HG02840 (cell line): ENCODE measurements around the gene CCNQ.

Experiments used
- ATAC-seq: cut with Tn5 transposase; IDR thresholded peaks from one replicate; pipeline ENCODE4 v1.9.1; 2021; ENCODE audit warnings: mild to moderate bottlenecking, moderate library complexity, moderate number of reproducible peaks; ENCODE audit not compliant: unreplicated experiment, low FRiP score

Gene CCNQ

DNA sequence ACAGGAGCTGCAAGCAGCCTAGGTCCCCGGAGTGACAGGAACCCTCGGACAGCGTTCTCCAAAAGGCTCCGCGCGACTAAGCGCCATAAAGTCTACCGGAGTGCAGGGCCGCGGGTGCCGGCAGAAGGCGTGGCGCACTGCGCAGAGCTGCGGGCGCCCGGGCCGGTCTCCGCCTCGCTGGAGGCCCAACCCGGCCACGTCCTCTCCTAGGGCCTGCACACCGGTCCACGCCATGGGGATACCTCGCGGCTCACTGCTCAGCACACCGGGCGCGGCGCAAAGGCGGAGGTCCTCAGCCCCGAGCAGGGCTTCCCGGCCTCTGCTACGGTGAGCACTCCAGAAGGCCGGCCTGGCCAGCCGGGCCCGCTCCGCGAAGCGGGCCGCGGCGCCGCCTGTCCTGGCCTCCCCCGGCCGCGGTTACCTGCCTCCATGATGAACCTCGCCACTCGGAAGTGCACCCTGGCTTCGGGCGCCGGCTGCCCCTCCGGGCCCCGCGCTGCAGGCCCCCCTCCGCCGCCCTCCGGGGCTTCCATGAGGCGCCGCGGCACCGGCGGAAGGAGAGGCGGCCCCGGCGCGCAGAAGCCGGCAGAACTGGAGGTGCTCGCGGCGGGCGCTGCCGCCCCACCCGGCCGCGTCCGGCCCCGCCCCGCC is at the start of gene CCNQ:
CCNQ (minus strand) TSS at position 599 of the 651 bp plus-strand sequence; CDS start at position 533, 66 bp downstream.
- peak; percentile 45 for ATAC-seq

DNA sequence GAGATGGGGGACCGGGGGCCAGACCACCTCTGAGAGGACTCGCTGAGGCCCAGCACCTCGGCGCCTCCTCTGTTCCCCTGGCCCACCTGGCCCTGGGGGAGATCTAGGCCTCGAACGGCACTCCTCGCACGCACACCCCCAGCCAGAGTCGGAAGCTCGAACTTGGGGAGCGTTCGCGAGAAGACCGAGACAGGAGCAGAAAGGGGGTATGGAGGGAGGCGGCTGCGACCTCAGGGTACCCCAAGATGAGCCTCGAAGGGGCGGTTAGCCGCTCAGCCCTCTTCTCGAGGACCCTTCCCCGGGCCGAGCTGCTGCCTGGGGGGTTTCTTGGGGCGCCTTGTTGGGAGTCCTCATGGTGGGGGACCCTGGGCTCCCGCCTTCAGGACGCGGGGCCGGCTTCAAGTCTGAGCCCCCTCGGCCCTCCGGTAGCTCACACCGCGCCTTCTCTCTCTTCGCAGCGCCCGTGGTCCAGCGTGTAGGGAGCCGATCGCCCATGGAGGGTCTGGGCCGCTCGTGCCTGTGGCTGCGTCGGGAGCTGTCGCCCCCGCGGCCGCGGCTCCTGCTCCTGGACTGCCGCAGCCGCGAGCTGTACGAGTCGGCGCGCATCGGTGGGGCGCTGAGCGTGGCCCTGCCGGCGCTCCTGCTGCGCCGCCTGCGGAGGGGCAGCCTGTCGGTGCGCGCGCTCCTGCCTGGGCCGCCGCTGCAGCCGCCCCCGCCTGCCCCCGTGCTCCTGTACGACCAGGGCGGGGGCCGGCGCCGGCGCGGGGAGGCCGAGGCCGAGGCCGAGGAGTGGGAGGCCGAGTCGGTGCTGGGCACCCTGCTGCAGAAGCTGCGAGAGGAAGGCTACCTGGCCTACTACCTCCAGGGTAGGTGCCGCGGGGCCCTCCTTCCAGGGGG is 48.8 kb upstream of the CCNQ start:
- no peak for ATAC-seq

DNA sequence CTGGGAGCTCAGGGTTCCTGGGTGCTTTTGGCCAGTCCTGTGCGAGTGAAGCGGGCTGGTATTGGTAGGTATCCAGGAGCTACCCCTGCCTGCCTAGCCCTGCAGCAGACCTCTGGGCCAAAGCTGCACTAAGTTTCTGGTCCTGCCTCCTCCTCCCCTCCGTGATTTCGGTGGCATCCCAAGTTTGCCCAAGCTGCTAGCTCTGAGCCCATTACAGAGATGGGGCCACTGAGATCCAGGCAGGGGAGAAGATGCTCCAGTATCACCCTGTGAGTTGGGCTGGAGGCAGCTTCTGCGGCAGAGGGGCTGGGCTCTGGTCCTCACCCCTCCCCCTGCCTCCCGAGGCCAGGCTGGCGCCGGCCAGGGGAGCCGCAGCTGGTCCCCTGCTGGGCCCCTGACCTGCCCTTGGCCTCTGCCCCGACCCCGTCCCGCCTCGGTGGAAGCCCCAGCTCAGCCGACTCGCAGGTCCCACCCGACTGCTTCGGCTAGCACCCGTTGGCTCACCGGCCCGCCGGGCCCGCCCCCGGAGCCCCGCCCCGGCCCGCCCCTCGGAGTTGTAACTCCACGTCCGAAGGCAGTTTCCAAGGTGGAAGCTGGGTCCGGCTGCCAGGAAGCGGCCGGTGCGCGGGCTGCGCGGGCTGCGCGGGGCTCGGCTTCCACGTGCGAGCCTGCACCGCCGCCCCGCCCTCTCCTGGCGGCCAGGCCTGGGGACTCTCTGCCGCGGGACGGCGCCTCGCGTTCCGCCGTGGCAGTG is 47.9 kb upstream of the CCNQ start, which contains the start of gene DUSP9:
DUSP9 (plus strand) TSS at position 584 of the 754 bp plus-strand sequence. CDS start 751 bp downstream, outside the sequence.
- no peak for ATAC-seq

DNA sequence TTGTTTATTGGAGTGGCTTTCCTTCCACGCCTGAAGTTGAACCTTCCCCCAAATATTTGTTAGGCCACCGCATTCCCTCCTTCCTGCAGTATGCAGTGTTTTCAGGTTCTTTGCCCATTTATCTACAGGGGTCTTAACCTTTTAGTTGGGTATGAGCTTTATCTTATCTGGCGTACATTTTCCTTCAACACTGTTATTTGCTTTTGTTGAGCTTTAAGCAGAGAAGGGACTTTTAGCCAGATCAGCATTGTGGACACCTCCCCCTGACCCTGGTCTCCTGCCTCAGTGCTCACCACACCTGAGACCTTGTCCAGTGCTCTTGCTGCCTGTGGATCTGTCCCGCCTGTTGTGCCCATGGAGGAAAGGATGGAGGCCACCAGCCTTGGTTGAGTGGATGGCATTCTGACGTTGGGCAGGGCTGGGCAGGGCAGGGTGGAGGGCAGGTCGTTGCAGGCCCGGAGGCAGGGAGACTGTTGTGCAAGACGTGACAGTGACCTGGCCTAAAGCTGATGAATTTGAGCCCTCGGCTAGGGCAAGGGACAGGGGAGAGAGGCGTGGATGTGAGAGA is 47.1 kb upstream of the CCNQ start:
- no peak for ATAC-seq

DNA sequence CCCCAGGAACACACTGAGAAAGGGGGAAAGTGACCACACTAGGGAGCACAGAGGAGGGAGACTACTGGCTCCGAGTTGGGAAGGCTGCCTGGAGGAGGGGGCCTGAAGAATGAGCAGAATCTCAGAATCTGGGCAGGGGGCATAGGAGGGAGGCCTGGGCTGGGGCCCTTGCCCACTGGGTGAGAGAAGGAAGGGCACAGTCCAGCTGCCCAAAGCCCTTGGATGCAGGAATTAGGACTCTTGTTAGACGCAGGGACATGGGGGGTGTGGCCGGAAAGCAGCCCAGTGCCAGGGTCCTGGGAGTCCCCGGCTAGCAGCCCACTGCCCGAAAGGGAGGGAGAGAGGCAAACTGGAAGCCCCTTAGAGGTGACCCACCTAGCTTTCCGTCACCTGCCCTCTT is 46.2 kb upstream of the CCNQ start:
- no peak for ATAC-seq

DNA sequence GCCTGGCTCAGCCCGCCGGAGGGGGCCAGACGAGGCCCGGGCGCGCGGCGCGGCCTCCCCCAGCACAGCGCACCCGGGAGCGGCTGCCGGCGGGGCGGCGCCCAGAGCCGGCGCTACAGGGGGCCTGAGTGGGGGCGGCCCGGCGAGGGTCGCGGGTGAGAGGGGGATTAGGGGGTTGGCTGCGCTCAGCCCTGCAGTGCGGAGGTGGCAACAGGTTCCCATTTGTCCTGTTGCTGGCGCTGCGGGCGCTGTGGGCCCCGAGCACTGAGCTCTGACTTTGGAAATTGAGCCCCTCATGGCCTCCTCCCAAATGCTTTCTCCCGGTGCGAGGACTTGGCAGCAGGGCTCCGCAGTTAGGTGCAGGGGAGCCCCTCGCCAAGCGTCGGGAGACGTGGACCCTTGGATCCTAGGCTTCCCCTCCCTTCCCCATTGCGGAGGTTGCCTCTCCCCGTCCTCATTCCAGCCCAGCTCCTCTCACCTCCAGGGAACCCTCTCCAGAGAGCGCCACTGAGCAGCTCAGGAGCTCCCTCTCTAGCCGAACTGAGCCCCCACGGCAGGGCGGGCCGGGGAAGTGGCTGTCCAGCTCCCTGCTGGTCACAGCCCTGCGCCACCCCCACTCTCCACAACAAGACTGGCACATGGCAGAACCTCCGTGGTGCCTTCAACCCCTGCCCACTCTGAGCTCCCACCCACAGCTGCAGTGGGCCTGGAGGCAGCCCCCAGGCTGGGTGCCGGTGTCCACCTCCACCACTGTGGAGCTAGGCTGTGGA is 45.6 kb upstream of the CCNQ start:
- no peak for ATAC-seq

DNA sequence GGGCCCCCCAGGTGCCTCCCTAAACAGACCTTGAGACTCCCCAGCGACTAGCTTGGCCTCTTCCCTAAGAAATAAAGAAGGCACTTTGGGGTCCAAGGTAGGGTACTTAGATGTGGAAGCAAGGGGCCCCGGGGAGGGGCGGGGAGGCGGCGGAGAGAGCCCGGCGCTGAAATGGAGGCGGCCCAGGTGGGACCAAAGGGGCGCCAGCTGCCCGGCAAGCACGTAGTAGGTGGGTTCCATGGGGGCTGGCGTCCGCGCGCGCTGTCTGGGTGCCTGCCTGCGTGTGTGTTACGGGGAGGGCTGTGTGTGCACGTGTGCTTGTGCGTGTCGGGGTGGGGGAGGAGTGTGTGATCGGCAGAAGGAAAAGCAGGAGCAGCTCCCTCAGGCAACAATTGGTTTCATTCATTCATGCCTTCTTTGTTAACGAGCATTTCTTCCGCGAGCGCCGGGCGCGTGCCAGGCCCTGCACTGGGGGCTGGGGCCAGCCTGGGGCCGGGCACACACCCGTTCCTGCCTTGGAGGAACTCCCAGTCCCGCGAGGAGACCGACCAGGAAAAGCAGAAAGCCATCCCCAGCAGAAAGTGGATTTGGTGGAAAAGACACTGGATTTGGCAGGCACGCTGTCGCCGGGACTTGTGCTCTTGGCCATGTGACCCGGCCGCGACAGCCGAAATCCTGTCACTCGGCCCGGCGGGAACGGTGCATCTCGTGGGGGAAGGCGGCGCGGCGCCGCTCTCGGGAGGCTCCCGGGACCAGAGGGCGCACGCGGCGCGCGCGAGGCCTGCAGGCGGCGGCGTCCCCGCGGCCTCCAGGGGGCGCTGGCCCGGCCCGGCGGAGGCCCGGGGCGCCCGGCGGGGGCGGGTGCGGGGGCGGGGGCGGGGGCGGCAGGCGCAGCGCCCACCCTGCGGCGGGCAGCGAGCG is 44.8 kb upstream of the CCNQ start:
- ATAC-seq: no peak

DNA sequence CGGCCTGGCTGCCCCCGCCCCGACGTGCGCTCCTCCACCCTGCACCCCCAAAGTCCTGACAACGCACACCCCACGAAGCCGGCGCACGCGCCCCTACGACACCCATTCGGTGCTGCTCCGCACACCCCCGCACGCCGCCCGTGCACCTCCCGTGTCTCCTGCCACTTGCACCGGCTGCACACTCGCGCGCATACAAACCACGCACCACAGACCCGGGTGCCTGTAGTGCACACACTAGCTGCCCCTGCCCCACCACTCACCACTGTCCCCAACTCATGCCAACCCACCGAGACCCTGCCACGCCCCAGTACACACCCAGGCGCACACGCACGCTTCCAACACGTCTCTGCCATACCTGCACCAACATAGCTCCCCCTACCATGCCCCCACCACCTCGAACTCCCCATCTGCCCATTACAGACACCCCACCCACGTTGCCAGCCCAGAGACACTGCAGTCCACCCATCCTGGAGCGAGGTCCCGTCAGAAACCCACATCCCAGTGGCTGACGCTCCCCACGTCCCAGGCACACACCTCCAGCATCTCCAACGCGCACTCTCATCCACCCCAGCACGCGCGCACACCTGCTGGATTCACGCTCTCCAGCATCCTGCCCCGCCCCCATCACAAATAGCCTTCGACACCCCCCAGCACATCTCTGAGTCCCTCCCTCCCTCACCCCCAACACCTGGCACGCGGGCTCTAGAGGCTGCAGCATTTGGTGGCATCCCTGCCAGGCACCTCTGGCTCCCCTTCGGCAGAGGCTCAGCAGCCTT is 43.9 kb upstream of the CCNQ start:
- ATAC-seq: no peak

DNA sequence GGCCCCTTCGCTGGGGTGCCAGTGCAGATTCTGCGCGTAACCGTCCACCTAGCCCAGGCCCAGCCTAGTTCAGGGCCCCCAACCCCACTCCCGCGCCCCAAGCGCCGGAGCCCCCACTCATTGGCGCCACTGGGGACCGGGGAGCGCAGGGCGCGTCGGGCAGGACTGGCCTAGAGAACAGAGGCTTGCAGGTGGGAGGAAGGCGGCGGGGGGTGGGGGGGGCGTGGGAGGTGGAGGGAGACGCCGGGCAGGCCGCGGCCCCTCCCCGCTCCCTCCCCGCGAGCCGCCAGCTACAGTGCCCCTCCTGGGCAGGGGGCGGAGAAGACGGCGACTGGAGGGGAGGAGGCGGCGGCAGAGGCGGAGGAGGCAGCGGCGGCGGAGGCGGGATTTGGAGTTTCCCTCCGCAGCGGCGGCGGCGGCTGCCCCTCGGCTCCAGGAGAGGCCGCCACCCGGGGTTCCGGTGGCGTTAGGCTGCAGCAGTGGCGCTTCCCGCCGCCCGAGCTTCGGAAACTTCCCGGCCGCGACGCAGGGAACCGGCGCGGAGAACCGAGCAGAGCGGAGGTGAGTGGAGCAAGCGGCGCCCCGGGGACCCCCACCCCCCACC is 43.2 kb upstream of the CCNQ start:
- no peak for ATAC-seq

DNA sequence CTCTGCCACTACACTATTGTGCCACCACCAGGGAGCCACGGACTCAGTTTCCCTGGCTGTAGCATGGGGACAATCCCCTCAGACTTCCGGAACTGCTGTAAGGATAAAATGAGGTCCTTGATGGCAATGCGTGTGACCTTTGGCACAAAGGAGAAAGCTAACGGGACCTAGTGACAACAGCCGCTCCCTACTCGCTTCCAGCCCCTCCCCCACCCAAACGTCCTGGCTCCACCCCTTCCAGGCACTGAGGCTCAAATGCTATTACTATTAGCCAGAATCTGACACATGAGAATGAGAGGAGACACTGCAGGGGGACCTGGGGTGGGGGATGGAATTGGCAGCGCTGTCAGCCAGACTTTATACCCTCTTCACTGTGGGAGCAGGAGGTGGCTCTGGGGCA is 42.7 kb upstream of the CCNQ start:
- ATAC-seq: no peak

DNA sequence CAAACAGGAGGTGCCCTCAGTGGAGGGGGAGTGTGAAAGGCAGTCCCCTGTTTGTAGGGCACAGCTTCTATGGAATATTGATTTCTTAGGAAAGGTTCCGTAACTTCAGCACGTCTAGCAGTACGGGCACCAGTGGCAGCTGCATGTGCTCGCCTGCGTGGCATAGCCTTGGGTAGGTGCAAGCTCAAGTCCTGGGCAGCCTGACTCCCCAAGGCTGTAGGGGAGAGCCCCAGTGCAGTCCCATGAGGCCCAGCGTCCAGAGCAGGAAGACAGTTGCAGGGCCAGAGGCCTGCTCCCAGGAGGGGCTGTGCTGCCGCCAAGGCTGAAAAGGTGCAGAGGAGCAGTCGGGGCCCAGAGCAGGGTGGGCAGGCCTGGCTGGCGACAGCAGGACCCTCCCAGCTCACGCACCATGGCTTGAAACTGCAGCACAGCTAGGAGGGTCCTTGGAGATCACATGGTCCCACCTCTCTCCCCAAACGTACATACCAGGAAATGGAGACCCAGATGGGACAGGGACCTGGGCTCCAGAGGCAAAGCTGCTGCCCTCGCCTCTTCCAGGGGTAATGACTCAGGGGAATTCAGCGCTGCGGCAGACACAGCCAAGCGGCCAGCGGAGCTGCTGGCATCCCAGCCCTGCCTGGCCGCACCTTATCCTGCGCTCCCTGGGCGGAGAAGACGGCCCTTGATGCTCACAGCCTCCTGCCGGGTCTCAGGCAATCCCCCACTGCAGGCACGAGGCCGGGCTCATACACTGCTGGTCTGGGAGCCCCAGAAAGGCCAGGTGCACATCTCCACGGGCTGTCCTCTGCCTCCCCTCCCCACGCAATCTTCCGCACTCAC is 42.0 kb upstream of the CCNQ start:
- ATAC-seq: no peak

DNA sequence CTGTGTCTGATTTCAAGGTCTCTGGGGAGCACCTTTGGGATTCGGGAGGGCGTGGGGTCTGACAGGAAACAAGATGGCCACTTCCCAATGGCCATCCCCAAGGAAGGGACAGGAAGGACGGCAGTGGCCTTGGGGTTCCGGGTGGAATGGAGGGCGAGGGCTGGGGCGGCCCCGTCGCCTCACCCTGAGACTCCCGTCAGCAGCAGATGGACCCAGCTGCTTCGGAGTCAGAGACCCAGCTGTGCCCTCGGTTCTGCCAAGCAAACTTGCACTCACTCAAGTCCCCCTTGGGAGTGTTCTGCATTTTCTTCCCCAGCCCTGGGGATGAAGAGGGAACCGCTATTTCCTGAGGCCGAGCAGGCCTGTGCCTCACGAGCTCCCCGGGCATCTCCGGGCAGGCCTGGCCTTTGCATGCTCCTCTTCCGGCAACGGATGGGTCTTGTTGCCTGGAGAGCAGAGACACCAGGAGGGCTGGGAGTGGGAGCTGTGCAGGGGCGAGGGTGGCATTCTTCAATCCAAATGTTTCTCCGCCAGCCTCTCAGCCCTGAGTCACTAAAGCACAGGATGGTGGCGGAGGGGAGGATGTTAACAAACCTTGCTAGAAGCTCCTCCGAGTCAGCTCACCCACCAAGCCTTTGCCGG is 41.2 kb upstream of the CCNQ start:
- no peak for ATAC-seq

DNA sequence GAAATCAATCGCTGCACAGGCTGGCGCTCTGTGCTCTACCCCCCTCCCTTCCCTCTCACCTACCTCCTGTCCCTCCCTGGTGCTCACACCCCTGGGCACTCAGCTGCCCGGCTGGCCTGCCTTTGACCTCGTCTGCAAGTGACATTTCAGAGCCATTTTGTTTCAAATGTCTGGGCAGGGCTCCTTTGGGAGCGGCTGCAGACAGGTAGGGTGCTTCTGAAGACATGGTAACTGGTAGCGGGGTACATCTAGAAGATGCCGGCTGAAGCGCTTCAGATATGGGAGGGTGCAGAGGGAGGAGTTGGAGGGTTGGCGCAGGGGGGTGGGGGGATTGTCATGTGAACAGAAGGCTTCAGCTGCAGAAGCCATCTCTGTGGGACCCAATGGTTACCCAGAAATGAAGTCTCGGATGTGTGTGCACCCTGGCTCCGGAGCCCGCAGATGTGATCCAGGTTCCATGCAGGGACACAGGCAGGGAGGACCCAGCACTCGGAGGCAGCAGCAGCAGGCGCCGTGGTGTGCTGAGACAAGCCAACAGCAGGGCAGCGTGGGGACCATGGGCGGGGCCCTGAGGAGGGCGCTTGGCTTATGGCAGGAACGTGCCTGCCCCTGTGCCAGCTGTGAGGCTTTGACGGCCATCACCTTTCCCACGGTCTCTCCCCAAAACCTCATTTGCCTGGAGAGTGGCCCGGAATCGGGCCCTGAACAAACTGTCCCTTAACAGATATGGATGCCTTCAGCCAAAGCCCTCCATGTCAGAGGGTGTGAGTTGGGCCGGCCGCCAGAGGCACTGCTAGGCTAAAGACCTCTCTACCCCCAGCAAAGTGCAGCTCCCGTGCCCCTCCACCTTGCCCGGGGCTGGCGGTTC is 40.5 kb upstream of the CCNQ start:
- ATAC-seq: no peak

DNA sequence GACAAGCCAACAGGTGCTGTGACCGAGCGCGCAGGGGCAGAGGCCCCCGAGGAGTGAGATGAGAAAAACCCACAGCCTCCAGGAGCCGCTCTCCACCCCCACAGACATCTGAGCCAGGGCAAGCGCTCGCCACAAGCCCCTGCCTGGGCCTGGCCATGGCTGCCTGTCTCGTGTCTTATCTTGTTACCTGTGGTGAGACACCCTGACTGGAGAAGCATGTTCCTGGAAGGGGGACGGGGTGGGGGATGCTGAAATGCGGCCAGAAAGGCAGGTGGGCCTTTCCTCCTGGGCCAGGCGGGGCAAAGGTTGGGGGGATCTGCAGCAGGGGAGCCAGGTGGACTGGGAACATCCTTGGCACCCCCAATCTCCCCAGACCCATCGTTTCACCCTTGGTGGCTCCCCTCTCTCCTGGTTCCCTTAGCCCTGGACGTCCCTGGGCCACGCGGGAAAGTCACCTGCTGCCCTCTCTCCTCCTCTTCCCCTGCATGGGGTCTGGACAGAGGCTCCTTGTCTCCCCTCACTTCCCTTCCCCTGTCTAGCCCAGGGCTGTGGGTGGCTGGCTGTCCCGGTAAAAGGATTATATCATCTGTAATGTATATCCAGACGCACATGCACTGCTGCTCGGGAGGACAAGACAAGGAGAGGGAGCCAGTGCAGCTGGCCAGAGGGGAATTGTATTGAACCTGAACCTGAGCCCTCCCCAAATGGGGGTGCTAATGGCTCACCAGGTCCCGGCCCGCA is 39.7 kb upstream of the CCNQ start:
- ATAC-seq: no peak

DNA sequence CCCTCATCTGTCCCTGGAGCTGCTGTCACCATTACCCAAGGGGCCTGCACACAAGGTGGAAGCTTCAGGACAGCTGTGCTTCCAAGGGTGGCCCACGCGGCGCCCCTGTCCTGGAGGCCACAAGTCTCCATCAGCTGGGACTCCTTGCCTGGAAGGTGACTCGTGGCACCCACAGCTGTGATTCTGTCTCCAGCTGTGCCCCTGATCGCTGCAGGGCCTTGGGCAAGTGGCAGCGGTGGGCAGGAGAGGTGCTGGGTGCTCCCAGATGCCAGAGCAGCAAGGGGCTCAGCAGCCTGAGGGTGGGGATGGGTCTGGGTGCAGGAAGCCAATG is 39.1 kb upstream of the CCNQ start:
- ATAC-seq: no peak
